ENCODE data around the gene RBMS1. TPM values are rescaled to one million over a fixed set of nuclear protein-coding genes. Genes with fewer than 3 reads are reported as not detected.

The RBMS1 gene
- total RNA-seq, 1 experiment from 2014 or later: 77.5 TPM

- Histone ChIP-seq H3K4ac (ENCODE audit: low read depth, low read length) (no peak overlapping the region), H4K8ac (replicated peaks; ENCODE audit: insufficient read length, low read depth, low read length) (no peak overlapping the region), H3K79me1 (ENCODE audit: insufficient read depth, low read depth, low read length, poor library complexity, severe bottlenecking) (no peaks in the 10 kb centered on the region), H3K4me2 (ENCODE audit: insufficient read depth, insufficient read length, low read length) (no peak overlapping the region), H3K27me3 (ENCODE audit: insufficient read depth, low read length) (no peaks in the 10 kb centered on the region), H3K9ac (ENCODE audit: extremely low read depth, insufficient read length, low read length) (no peak overlapping the region), H3K18ac (ENCODE audit: insufficient read length, low read depth, low read length) (no peak overlapping the region), H3T11ph (ENCODE audit: low read length) (no peak overlapping the region), H3K9me3 (ENCODE audit: control insufficient read depth, low read depth, low read length) (no peaks in the 10 kb centered on the region), H2BK20ac (ENCODE audit: low read depth, low read length, poor library complexity, severe bottlenecking) (no peak overlapping the region), H4K91ac (ENCODE audit: insufficient read length, low read depth, low read length) (no peak overlapping the region), H3K23ac (ENCODE audit: insufficient read length, low read depth, low read length) (no peak overlapping the region), H2BK15ac (ENCODE audit: low read depth, low read length) (no peak overlapping the region), H3K27ac (ENCODE audit: insufficient read length, low read depth, low read length) (no peak overlapping the region), H4K5ac (ENCODE audit: insufficient read length, low read depth, low read length) (no peak overlapping the region), H3K14ac (ENCODE audit: insufficient read depth, low read length) (no peak overlapping the region), H2BK5ac (ENCODE audit: insufficient read length, low read length) (no peak overlapping the region), H2BK12ac (ENCODE audit: insufficient read length, low read depth, low read length) (no peak overlapping the region), H4K20me1 (ENCODE audit: control insufficient read depth, insufficient read depth, insufficient read length) (no peaks in the 10 kb centered on the region), H2BK120ac (ENCODE audit: low read depth, low read length, poor library complexity, severe bottlenecking) (no peak overlapping the region), H2AFZ (ENCODE audit: low read length) (no peak overlapping the region), H3K56ac (ENCODE audit: insufficient read length, low read depth, low read length) (no peak overlapping the region), H3K23me2 (ENCODE audit: insufficient read length, low read depth, low read length, poor library complexity, severe bottlenecking) (no peaks in the 10 kb centered on the region), H3K4me1 (ENCODE audit: insufficient read depth, low read length) (peaks cover 3% of the 10 kb centered on the region; the same call in 1 of the 2 replicates), H2AK5ac (ENCODE audit: insufficient read length, low read length) (no peak overlapping the region), H3K79me2 (ENCODE audit: insufficient read depth, low read length) (no peaks in the 10 kb centered on the region)
- WGBS (ENCODE audit: extremely low coverage, insufficient read length, low lambda C conversion rate): no CpG with 5 or more reads among the region's 4 CpGs
- no peak overlapping the region for H3K4me3 Mint-ChIP-seq
- H3K36me3 Mint-ChIP-seq (ENCODE audit: insufficient read depth in 1 of 3, low read depth in 3 of 3): no peaks in the 10 kb centered on the region
- H3K9me3 Mint-ChIP-seq: no peaks in the 10 kb centered on the region
- H3K4me1 Mint-ChIP-seq: peaks cover 12 to 13% of the 10 kb centered on the region in 2 experiments
- no peak for DNase-seq
- no peak overlapping the region for H3K27ac Mint-ChIP-seq
- H3K27me3 Mint-ChIP-seq (ENCODE audit: low read depth): no peaks in the 10 kb centered on the region
- TF ChIP-seq CTCF (conservative IDR thresholded peaks at IDR 0.05): no peak
Measured at GRCh38 chr2:160513120-160513519, 19.5 kb upstream of the RBMS1 start.

Data from H9 (cell line).